HG02642 (cell line): Measurements from ENCODE around the gene DUS1L.

ENCODE experiments used
- ATAC-seq: cut with Tn5 transposase; IDR thresholded peaks from one replicate; pipeline ENCODE4 v1.9.1; 2021; ENCODE audit warnings: mild to moderate bottlenecking; ENCODE audit not compliant: unreplicated experiment, poor library complexity

The DUS1L gene

GRCh38 chr17:82101301-82101715 lies 35.7 kb upstream of the DUS1L start:
- ATAC-seq = no peak

- no peak for ATAC-seq
Observed at GRCh38 chr17:82100502-82101298, 35.1 kb upstream of the DUS1L start.

- peak; percentile 14 for ATAC-seq
Observed at GRCh38 chr17:82098939-82099763, 33.5 kb upstream of the DUS1L start.

- peak; percentile 69 for ATAC-seq
Observed at GRCh38 chr17:82098169-82098938, 32.8 kb upstream of the DUS1L start, which contains the start of gene FASN. FASN (minus strand) TSS chr17:82098236; CDS start chr17:82096445, 1,791 bp downstream.

- ATAC-seq = no peak
Observed at GRCh38 chr17:82097919-82098168, 32.2 kb upstream of the DUS1L start.

- ATAC-seq = peak; percentile 2
Observed at GRCh38 chr17:82097184-82097918, 31.7 kb upstream of the DUS1L start.

- no peak for ATAC-seq
Observed at GRCh38 chr17:82096709-82097183, 31.1 kb upstream of the DUS1L start.

GRCh38 chr17:82095777-82096708 lies 30.4 kb upstream of the DUS1L start:
- no peak for ATAC-seq

GRCh38 chr17:82094931-82095776 lies 29.6 kb upstream of the DUS1L start:
- ATAC-seq = no peak

GRCh38 chr17:82092995-82093751 lies 27.6 kb upstream of the DUS1L start:
- no peak for ATAC-seq

- ATAC-seq = no peak
Observed at GRCh38 chr17:82092628-82092994, 27.0 kb upstream of the DUS1L start.

GRCh38 chr17:82092094-82092586 lies 26.5 kb upstream of the DUS1L start:
- ATAC-seq = no peak

- ATAC-seq = no peak
Observed at GRCh38 chr17:82091264-82092066, 25.9 kb upstream of the DUS1L start.

- ATAC-seq = no peak
Observed at GRCh38 chr17:82090549-82091263, 25.1 kb upstream of the DUS1L start.

- ATAC-seq = no peak
Observed at GRCh38 chr17:82089723-82090548, 24.3 kb upstream of the DUS1L start.
